Measurements from ENCODE around the gene TENM3.

Gene TENM3

GRCh38 chr4:182569561-182569960, 326.4 kb downstream of the TENM3 start:
- no peak for DNase-seq (ENCODE audit: low spot score)

DNA sequence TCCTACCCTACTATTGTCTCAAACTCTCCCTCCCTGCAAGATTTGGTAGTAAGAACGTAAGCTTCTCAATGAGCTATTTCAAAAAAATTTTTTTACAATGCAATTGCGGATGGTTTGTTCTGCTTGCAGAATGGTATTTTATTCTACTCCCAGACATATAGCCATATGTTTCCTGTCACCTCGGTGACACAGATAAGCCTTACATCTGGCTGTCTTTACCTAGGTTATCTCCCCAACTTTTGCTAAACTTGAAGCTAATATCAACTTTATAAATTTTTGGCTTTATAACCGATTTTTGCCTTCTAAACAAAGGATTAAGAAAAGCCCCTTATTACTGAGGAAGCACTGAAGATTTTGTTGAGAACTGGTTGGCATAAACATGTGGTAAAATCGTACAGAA, 331.5 kb downstream of the TENM3 start:
- no peak for DNase-seq (ENCODE audit: low spot score)

- DNase-seq (ENCODE audit: low spot score), result no peak
Observed at GRCh38 chr4:182575225-182575624, 332.0 kb downstream of the TENM3 start.

GRCh38 chr4:182576601-182577289, 333.5 kb downstream of the TENM3 start:
- DNase-seq (ENCODE audit: low spot score), result no peak

GRCh38 chr4:182577411-182577810, 334.2 kb downstream of the TENM3 start:
- no peak for DNase-seq (ENCODE audit: low spot score)

DNA sequence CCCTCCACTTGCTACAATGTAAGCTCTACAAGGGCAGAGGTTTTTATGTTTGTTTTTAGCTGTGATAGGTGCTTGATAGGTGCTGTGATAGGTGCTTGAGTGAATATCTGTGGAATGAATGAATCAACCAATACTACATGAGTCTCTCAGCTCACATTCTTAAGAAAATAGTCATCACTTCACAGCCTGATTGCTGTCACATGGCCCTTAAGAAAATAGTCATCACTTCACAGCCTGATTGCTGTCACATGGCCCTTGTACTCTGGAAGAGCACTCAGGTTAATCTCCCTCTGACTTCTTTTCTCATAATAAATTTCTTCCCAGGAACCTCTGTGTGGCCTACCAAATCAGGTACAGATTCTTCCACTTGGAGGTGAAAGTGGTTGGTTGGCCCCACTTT, 335.2 kb downstream of the TENM3 start:
- no peak for DNase-seq (ENCODE audit: low spot score)

DNA sequence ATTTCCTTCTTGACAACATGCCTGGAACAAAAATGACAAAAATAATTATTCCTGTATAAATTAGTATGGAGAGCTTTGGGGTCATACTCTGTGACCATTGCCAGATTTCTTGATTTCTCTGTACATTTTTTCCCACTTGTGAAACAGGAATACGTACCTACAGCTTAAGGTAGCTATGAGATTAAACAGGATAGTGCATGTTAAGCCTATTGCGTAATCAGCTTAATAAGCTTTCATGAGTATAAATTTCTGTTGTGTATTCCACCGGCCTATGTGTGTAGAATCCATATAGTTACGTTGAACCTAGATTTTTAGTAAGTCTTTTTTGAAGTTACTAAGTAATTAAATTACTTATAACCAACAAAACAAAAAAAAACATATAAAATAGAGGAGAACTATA, 339.0 kb downstream of the TENM3 start:
- DNase-seq (ENCODE audit: low spot score), result no peak

DNA sequence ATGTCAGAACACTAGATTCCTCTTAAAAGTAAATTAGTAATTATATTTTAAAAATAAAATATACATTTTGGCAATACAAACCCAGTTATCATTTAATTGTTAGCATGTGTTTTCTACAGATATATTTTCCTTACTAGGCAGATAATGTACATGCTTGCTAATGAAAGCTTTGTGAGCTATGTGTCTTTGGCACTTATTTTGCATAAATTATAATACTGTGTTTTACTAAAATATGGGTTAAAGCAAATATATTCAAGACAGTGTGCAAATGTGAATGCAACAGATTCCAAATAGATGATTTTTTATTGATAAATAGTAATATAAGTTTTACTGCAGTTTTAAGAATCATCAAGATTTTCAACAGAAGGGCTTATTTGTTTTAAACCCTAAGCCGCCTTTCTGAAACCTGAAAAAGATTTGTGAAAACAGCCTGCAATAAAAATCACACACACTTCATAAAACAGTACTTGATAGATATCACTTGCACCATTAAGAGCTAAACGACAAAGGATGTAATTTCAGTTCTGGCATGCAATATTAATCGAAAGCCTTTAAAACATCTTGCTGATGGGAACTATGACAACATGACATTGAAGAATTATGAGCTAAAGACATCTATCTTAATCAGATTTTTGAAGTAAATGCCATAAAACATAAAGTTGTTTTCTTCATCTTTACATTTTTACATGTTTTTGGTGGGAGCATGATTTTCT, 340.7 kb downstream of the TENM3 start:
- no peak for DNase-seq (ENCODE audit: low spot score)

- no peak for DNase-seq (ENCODE audit: low spot score)
Observed at GRCh38 chr4:182585321-182585720, 342.1 kb downstream of the TENM3 start.

DNA sequence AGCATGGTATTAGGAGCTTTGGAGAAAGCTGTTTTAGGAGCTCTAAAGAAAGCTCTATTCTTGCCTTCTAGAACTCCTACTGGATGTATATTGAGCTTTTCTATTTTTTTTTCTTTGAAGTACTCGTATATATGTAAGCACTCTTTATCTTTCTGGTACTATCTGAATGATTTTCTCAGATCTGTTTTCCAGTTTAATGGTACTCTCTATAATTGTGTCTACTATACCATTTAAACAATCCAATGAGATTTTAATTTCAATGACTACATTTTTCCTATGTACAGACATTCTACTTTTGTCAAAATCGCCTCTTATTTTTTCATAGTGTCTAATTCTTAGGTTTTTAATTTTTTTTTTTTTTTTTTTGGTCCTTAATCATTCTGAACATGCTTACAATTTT, 345.9 kb downstream of the TENM3 start:
- no peak for DNase-seq (ENCODE audit: low spot score)

DNA sequence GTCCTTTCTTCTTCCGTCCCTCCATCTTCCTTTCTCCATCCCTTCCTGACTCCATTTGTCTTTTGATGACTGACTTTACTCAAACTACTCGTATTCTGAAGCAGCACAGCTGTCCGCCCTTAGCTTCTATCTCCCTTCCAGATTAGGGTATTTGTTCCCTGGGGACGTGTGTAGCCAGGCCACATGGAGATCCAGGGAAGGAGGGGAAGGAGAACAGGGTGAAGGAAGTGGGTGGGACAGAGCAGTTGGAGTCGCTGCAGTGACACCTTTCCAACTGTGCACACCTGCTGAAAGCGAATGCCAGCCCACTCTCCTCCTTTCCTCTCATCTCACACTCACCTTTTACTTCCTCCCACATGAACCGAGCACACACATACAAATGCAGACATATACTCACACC, 350.2 kb downstream of the TENM3 start:
- no peak for DNase-seq (ENCODE audit: low spot score)

DNA sequence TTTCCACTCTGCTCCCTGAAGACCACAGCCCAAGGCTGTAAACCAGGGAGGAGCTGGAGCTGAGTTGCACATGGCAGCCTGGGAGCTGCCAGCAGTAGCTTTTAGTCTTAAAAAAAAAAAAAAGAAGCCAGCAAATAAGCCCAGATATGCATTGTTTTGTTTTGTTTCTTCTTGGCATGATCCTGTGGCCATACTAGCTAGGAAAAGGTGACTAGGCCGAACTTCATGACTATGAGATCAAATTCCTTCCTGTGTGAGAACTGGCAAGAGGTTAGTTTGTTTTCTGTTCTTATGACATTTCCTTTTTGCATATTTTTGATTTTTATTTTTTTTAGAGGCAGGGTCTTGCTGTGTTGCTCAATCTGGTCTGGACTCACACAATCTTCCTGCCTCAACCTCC, 350.7 kb downstream of the TENM3 start:
- DNase-seq (ENCODE audit: low spot score), result no peak

- DNase-seq (ENCODE audit: low spot score), result no peak
Observed at GRCh38 chr4:182600093-182600492, 356.9 kb downstream of the TENM3 start.

- no peak for DNase-seq (ENCODE audit: low spot score)
Observed at GRCh38 chr4:182600856-182601255, 357.7 kb downstream of the TENM3 start.

GRCh38 chr4:182604161-182604622, 361.0 kb downstream of the TENM3 start:
- no peak for DNase-seq (ENCODE audit: low spot score)

DNA sequence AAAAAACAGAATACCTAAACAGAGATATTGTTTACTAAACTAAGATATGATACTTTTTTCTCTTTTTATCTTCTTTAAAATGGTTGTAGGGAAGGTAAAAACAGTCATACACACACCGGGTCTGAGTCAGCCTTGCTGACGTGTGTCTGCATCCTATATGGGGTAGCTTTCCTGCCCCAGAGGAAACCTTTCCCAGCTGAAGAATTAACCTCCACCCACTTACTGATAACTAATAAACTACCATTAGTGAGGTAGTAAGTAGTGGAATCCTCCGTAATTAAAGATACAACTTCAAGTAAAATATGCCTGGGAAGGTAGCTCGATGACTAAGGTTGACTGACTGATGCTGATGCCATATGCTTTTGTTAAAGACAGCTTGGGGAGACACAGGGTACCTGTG, 361.8 kb downstream of the TENM3 start:
- no peak for DNase-seq (ENCODE audit: low spot score)

GRCh38 chr4:182608525-182608924, 365.3 kb downstream of the TENM3 start:
- DNase-seq (ENCODE audit: low spot score), result no peak

GRCh38 chr4:182616476-182616875, 373.3 kb downstream of the TENM3 start:
- DNase-seq (ENCODE audit: low spot score), result no peak

- no peak for DNase-seq (ENCODE audit: low spot score)
Observed at GRCh38 chr4:182619660-182620059, 376.5 kb downstream of the TENM3 start.

DNA sequence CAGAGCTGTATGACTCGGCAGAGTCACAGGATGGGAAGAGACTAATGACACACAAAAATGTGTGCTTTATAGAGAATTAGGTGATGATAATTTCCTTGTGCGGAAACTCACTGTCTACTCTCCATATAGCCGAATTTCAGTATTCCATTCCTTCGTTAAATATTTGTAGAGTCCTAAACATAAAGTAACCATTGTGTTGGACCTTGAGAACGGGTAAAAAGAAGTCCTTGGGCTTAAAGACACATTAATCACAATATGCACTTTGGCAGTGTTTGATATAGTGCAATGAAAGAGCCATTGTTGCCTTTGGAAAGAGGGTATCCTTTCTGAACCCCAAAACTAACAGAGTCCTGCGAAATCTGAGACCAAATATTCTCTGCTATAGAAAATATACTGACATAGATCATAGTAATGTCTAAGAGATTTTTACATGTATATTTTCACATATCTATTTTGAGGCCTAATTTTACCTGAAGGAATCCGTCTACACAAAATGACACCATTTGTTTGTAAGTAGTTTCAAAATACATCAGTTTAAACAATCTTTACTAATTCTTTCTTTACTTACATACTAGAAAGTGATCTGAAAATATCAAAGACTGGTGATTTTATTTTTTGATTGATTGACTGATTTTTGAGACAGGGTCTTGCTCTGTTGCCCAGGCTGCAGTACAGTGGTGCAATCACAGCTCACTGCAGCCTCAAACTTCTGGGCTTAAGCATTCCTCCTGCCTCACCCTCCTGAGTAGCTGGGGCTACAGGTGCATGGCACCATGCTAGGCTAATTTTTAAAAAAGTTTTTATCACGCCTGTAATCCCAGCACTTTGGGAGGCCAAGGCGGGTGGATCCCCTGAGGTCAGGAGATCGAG, 377.1 kb downstream of the TENM3 start:
- no peak for DNase-seq (ENCODE audit: low spot score)

GRCh38 chr4:182624281-182624680, 381.1 kb downstream of the TENM3 start:
- no peak for DNase-seq (ENCODE audit: low spot score)

DNA sequence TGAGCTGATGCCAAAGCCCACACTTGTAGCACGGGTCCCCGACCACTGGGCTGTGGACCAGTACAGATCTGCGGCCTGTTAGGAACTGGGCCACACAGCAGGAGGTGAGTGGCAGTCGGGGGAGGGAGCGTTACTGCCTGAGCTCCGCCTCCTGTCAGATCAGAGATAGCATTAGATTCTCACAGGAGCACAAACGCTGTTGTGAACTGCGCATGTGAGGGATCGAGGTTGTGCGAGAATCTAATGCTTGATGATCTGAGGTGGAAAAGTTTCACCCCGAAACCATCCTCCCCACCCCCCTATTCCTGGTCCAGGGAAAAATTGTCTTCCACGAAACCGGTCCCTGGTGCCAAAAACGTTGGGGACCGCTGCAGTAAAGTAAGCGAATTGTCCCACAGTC, 382.0 kb downstream of the TENM3 start:
- no peak for DNase-seq (ENCODE audit: low spot score)

DNA sequence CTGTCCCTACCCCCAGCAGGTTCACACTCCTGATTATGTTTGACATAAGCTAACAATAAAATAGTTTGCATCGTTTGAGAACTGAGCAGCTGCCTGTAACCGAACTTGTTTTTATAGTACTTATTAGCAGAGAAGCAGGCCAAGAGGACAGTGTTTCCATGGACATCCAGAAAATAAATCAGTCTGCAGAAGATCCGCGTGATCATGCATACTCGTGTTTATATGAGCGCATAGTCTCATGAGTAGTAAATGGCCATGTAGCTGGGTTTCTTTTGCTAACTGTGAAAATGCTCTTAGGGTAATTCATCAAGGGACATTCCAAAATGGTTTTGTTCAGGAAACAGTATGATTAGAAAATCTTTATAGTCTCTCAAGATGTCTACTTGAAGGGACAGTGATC, 384.8 kb downstream of the TENM3 start:
- no peak for DNase-seq (ENCODE audit: low spot score)
